NCI-H146 treated with DMSO at 0.1 percent for 48 hours (cell line): ENCODE data around the gene UGT1A3.

Experiments
- DNase-seq: peaks from one replicate; lab custom pipeline; 2025; ENCODE audit not compliant: unreplicated experiment; lab: John Stamatoyannopoulos, UW

Gene UGT1A3

GRCh38 chr2:233756429-233757081 lies 27.7 kb downstream of the UGT1A3 start:
- DNase-seq: no peak

DNA sequence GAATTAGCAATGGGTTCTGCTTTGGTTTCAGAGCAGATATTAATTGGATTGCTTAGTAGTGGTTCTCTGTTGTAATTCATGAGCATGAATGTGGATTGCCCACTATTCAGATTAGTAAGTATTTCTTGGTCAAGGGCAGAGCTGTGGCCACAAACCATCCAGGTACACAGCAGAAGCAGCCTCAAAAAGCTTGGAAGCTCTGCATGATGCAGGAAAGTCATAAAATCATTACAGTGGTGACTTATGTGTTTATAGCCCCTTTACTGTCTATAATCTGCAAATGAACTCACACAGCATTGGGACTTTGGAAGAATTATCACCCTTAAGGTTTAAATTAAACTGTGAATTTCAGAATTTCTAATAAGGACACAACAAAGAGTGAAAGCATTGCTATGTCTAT lies 29.3 kb downstream of the UGT1A3 start:
- DNase-seq: no peak

GRCh38 chr2:233758849-233759248 lies 30.0 kb downstream of the UGT1A3 start:
- DNase-seq: no peak

DNA sequence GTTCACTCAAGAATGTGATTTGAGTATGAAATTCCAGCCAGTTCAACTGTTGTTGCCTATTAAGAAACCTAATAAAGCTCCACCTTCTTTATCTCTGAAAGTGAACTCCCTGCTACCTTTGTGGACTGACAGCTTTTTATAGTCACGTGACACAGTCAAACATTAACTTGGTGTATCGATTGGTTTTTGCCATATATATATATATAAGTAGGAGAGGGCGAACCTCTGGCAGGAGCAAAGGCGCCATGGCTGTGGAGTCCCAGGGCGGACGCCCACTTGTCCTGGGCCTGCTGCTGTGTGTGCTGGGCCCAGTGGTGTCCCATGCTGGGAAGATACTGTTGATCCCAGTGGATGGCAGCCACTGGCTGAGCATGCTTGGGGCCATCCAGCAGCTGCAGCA lies 31.2 kb downstream of the UGT1A3 start, which contains the start of gene UGT1A1:
UGT1A1 (plus strand) TSS at position 228 of the 400 bp plus-strand sequence; CDS start at position 246, 18 bp downstream.
- DNase-seq: no peak

GRCh38 chr2:233761040-233761769 lies 32.4 kb downstream of the UGT1A3 start:
- no peak for DNase-seq

DNA sequence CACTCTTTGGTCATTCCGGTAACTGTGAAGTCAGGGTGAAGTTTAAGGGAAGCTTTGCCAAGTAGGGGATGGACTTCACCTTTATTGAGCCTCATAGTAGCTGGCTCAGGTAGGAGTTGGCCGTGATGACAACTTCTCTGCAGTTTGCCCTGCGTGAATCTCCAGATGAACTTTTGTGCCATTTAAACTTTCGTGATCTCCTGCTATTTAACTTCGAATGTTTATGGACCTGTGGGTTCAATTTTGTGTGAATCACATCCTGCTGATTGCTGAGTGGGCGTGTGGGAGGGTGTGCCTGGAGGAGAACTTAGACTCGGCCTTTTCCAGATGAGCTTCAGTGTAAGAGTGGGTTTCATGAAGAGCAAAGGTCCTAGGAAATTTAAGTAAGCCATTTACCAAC lies 35.4 kb downstream of the UGT1A3 start:
- DNase-seq: no peak

- DNase-seq: no peak
Observed at GRCh38 chr2:233764761-233765160, 35.9 kb downstream of the UGT1A3 start.

DNA sequence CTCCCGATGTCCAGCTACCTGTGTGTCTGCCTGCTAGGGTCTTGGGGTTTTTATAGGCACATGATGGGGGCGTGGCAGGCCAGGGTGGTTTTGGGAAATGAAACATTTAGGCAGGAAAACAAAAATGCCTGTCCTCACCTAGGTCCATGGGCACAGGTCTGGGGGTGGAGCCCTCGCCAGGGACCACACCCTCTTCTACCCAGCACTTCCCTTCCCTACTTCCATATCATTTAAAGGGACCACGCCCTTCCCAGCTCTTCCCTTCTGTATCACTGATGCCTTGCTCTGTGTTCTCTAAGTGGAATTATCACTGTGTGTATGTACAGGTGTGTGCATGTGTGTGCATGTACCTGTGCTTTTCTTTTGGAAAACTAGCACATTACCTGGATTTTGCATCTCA lies 37.6 kb downstream of the UGT1A3 start:
- no peak for DNase-seq

DNA sequence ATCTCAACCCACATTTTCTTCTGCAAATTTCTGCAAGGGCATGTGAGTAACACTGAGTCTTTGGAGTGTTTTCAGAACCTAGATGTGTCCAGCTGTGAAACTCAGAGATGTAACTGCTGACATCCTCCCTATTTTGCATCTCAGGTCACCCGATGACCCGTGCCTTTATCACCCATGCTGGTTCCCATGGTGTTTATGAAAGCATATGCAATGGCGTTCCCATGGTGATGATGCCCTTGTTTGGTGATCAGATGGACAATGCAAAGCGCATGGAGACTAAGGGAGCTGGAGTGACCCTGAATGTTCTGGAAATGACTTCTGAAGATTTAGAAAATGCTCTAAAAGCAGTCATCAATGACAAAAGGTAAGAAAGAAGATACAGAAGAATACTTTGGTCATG lies 39.2 kb downstream of the UGT1A3 start:
- DNase-seq: no peak

GRCh38 chr2:233769260-233769659 lies 40.4 kb downstream of the UGT1A3 start:
- DNase-seq: no peak

DNA sequence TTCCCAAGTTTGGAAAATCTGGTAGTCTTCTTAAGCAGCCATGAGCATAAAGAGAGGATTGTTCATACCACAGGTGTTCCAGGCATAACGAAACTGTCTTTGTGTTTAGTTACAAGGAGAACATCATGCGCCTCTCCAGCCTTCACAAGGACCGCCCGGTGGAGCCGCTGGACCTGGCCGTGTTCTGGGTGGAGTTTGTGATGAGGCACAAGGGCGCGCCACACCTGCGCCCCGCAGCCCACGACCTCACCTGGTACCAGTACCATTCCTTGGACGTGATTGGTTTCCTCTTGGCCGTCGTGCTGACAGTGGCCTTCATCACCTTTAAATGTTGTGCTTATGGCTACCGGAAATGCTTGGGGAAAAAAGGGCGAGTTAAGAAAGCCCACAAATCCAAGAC lies 43.3 kb downstream of the UGT1A3 start:
- DNase-seq: no peak

DNA sequence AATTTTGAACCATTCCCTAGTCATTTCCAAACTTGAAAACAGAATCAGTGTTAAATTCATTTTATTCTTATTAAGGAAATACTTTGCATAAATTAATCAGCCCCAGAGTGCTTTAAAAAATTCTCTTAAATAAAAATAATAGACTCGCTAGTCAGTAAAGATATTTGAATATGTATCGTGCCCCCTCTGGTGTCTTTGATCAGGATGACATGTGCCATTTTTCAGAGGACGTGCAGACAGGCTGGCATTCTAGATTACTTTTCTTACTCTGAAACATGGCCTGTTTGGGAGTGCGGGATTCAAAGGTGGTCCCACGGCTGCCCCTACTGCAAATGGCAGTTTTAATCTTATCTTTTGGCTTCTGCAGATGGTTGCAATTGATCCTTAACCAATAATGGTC lies 43.7 kb downstream of the UGT1A3 start:
- DNase-seq: no peak

GRCh38 chr2:233773854-233774253 lies 45.0 kb downstream of the UGT1A3 start:
- no peak for DNase-seq

DNA sequence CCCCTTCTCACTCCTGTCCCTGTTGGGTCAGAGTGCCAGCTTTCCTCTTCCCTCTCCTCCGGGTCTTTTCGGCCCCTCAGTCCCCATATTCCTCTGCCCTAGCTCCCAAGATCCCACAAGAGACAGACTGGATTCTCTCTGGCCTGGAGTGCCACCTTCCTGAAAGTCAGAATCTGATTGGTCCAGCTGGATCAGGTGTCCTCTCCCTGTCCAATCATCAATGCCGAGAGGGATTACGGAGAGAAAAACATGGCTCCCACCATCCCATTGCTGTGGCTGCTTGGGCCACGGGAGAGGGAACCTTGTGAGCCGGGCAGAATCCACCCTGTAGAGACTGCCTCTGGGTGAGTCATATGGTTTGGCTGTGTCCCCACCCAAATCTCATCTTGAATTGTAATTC lies 46.6 kb downstream of the UGT1A3 start:
- DNase-seq: no peak

DNA sequence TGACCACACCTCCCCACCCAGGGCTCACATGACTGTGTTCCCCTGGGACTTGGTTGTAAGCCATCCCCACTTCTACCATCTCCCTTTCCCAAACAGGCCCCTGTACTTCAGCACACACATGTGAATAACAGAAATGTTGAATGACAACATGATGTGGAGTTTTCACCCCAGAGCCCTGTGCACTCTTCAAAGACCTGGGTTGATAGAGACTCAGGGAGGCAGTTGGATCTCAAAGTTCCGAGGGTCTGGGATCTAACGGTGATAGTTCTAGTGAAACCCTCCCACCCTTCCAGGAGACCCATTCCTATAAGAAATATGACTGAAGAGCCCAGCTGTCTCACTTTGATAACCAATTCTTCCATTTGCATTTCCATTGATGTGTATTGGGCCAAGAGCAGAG lies 49.2 kb downstream of the UGT1A3 start, which contains the start of gene MROH2A:
MROH2A (plus strand) TSS at position 301 of the 400 bp plus-strand sequence. CDS start 1,029 bp downstream, outside the sequence.
- DNase-seq: no peak

DNA sequence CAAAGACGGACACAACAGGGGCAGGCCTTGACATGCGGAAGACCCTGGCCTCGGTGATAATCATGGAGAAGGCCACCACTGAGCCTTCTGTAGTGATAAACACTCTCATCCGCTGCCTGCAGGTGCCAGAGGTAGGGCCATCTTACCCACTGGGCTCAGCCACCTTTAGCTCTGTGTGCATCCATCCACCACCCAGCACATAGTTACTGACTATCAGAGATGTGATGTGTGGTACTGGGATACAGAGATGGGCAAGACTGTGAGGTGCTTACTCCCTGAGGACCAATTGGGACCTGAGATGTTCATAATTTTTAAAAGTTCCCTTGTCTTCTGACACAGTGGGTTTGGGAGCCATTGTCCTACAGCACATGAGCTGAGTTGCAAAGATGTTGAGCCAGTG lies 50.9 kb downstream of the UGT1A3 start:
- no peak for DNase-seq

DNA sequence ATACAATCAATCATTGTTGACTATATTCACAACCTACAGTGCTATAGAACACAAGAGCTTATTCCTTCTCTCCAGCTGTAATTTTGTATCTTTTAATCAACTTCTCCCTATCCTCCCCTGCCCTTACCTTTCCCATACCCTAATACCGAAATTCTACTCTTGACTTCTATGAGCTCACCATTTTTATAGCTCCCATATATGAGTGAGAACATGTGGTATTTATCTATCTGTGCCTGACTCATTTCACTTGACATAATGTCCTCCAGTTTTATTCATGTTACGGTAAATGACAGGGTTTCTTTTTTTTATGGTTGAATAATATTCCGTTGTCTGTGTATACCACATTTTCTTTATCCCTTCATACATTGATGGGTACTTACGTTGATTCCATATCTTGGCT lies 51.9 kb downstream of the UGT1A3 start:
- no peak for DNase-seq

- DNase-seq: no peak
Observed at GRCh38 chr2:233789554-233789953, 60.7 kb downstream of the UGT1A3 start.

GRCh38 chr2:233791151-233791882 lies 62.5 kb downstream of the UGT1A3 start:
- no peak for DNase-seq

DNA sequence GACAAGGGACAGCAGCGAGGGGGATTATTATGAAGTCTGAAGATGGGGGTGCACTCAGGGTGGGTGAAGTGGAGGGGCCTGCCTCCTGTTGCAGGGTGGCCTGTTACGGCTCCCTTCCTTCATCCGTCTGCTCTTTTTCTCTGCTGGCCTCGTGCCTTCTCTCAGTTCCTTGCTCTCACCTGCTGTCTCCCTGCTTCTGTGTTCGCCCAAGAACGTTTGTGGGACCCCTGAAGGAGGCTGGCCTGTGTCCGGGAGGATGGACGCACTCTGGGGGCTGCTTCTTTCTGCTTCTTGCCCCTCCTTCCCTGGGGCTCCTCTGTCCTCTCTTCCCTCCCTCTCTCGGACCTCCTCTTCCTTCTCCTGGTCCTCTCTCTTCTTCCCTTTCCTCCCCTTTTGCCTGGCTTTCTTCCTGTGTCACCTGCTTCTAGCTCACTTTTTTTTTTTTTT lies 63.1 kb downstream of the UGT1A3 start:
- DNase-seq: no peak

DNA sequence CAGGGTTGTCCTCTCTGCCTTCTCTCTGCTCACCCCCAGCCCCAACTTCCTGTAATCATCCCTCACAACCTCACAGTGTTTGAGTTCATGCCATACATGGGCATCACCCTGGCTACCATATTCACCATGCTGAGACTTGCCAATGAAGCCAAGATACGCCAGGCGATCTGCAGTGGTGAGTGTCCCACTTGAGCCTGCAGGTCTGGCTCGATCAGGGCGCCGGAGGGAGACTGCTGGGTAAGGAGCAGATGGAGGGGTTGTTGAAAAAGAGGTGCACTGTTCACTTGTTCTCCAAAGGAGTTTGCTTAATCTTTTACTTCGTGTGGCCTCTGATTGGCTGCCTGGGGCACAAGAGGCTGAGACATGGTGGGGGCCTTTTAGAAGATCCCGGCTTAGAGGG lies 63.9 kb downstream of the UGT1A3 start:
- DNase-seq: no peak
